Measurements from ENCODE around the gene NRXN3. TPM values are rescaled to one million over a fixed set of nuclear protein-coding genes. Genes with fewer than 3 reads are reported as not detected.

Gene NRXN3
- total RNA-seq, 4 donors from 2014 or later = 4.1 to 11.9 (median 5.8) TPM

GRCh38 chr14:78764240-78764639 is 594.1 kb downstream of the NRXN3 start:
- intact Hi-C loops (cut with DNase I; ENCODE audit: low total_unique reads) = no loop called here
- H3K27me3 ChIP-seq = no peaks in the 10 kb centered on the region
- no peaks in the 10 kb centered on the region for H3K4me1 ChIP-seq
- no peaks in the 10 kb centered on the region for H3K36me3 ChIP-seq
- no peaks in the 10 kb centered on the region for H3K9me3 ChIP-seq
- no peak overlapping the region for H3K27ac ChIP-seq
- TF ChIP-seq CTCF (IDR thresholded peaks at IDR 0.05) (no peak), POLR2AphosphoS5 (IDR thresholded peaks at IDR 0.05) (no peak), EP300 (IDR thresholded peaks at IDR 0.05; ENCODE audit: low read depth) (no peak), POLR2A (IDR thresholded peaks at IDR 0.05) (no peak)
- in situ Hi-C loops (cut with MboI; ENCODE audit: low pct_ligation_motif_present in 1 of 4, low pct_unique_long_range_greater_than_20kb in 1 of 4, low sequenced_read_pairs in 3 of 4) = no loop called here
- DNase-seq = no peak
- no peak overlapping the region for H3K4me3 ChIP-seq
- 48 to 71% methylated on average over 4 to 5 of the region's 5 CpGs for WGBS, 2 donors (ENCODE audit: low coverage in 1 of 2)

DNA sequence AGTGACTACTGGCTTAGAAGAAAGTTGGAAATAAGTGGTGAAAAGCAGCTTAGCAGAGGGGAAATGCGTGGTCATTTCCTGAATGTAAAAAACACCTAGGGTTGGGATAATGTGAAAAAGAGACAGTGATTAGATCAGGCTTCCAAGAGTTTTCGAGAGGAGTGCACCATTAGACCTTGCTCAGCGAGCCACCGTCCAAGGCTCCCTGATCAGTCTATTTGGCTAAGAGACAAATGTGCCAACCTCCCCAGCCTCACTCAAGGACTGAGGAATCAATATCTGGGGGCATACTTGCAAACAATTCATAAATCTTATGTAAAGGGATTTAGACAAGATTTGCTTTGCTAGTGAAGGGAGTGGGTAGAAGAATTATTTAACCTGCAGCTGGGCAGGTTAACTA is 594.5 kb downstream of the NRXN3 start:
- no peak for TF ChIP-seq POLR2A (IDR thresholded peaks at IDR 0.05)
- no peak for TF ChIP-seq EP300 (IDR thresholded peaks at IDR 0.05; ENCODE audit: low read depth)
- TF ChIP-seq POLR2AphosphoS5 (IDR thresholded peaks at IDR 0.05) = no peak
- TF ChIP-seq CTCF (IDR thresholded peaks at IDR 0.05) = no peak
- H3K9me3 ChIP-seq = no peaks in the 10 kb centered on the region
- no peak overlapping the region for H3K4me3 ChIP-seq
- DNase-seq = no peak
- no peak overlapping the region for H3K27ac ChIP-seq
- no peaks in the 10 kb centered on the region for H3K4me1 ChIP-seq
- H3K36me3 ChIP-seq = no peaks in the 10 kb centered on the region
- in situ Hi-C loops (cut with MboI; ENCODE audit: low pct_ligation_motif_present in 1 of 4, low pct_unique_long_range_greater_than_20kb in 1 of 4, low sequenced_read_pairs in 3 of 4) = no loop called here
- WGBS, 2 donors (ENCODE audit: low coverage in 1 of 2) = 73 to 82% methylated on average over 2 to 4 of the region's 4 CpGs
- H3K27me3 ChIP-seq = no peaks in the 10 kb centered on the region
- intact Hi-C loops (cut with DNase I; ENCODE audit: low total_unique reads) = no loop called here

DNA sequence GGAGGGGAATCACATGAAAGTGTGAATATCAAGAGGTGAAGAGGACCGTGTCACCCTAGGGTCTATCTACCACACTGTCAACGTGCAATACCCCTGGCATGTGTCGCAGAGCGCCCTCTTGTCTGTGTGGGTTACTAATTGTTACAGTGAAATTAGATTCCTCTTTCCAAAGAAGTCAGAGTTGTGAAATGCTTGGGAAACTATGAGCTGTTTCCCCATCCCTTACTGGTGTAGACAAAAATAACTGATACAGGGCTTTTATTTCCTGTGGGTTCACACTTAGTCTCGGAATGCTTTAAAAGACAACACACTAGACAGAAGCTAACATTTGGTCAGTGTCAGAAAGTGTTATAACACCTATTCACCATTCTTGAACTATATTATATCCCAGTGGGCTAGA is 597.3 kb downstream of the NRXN3 start:
- WGBS, 2 donors (ENCODE audit: low coverage in 1 of 2) = 72 to 74% methylated on average over 4 to 5 of the region's 5 CpGs
- Histone ChIP-seq H3K9me3 (no peaks in the 10 kb centered on the region), H3K4me1 (no peaks in the 10 kb centered on the region), H3K27me3 (no peaks in the 10 kb centered on the region), H3K36me3 (no peaks in the 10 kb centered on the region), H3K4me3 (no peak overlapping the region), H3K27ac (no peak overlapping the region)
- TF ChIP-seq POLR2AphosphoS5 (IDR thresholded peaks at IDR 0.05) = no peak
- no peak for TF ChIP-seq CTCF (IDR thresholded peaks at IDR 0.05)
- TF ChIP-seq POLR2A (IDR thresholded peaks at IDR 0.05) = no peak
- no peak for TF ChIP-seq EP300 (IDR thresholded peaks at IDR 0.05; ENCODE audit: low read depth)
- in situ Hi-C loops (cut with MboI; ENCODE audit: low pct_ligation_motif_present in 1 of 4, low pct_unique_long_range_greater_than_20kb in 1 of 4, low sequenced_read_pairs in 3 of 4) = no loop called here
- intact Hi-C loops (cut with DNase I; ENCODE audit: low total_unique reads) = no loop called here
- no peak for DNase-seq

- intact Hi-C loops (cut with DNase I; ENCODE audit: low total_unique reads) (no loop called here), in situ Hi-C loops (cut with MboI; ENCODE audit: low pct_ligation_motif_present in 1 of 4, low pct_unique_long_range_greater_than_20kb in 1 of 4, low sequenced_read_pairs in 3 of 4) (no loop called here)
- DNase-seq = no peak
- 82 to 89% methylated on average over 1 of the region's 1 CpG for WGBS, 2 donors (ENCODE audit: low coverage in 1 of 2)
- no peak overlapping the region for H3K27ac ChIP-seq
- H3K9me3 ChIP-seq = no peaks in the 10 kb centered on the region
- H3K36me3 ChIP-seq = no peaks in the 10 kb centered on the region
- H3K4me3 ChIP-seq = no peak overlapping the region
- no peak for TF ChIP-seq EP300 (IDR thresholded peaks at IDR 0.05; ENCODE audit: low read depth)
- TF ChIP-seq POLR2A (IDR thresholded peaks at IDR 0.05) = no peak
- no peak for TF ChIP-seq POLR2AphosphoS5 (IDR thresholded peaks at IDR 0.05)
- no peak for TF ChIP-seq CTCF (IDR thresholded peaks at IDR 0.05)
- no peaks in the 10 kb centered on the region for H3K27me3 ChIP-seq
- H3K4me1 ChIP-seq = peaks cover 0 to 5% (median 3%) of the 10 kb centered on the region in 4 donors
Observed at GRCh38 chr14:78782551-78782950, 612.4 kb downstream of the NRXN3 start.
